ENCODE measurements around the gene PLD2.

The PLD2 gene

DNA sequence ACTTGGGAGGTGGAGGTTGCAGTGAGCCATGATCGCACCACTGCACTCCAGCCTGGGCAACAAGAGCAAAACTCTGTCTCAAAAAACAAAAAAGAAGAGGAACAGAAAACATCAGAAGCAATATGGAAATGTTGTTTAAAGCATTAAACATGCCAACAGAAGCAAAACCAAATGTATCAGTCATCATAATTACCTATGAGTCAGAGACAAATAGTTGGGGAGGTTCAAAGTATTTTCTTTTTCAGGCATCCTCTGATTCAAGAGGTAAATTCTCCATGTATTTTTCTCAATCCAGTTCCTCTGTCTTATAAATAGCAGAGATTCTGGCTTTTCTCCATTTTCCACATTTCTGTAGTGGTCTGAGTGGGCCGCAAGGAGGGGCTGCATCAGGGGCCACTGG, 37.3 kb upstream of the PLD2 start:
- peak; percentile 37 for DNase-seq (ENCODE audit: low read depth)
- TF ChIP-seq, protein P1, sequence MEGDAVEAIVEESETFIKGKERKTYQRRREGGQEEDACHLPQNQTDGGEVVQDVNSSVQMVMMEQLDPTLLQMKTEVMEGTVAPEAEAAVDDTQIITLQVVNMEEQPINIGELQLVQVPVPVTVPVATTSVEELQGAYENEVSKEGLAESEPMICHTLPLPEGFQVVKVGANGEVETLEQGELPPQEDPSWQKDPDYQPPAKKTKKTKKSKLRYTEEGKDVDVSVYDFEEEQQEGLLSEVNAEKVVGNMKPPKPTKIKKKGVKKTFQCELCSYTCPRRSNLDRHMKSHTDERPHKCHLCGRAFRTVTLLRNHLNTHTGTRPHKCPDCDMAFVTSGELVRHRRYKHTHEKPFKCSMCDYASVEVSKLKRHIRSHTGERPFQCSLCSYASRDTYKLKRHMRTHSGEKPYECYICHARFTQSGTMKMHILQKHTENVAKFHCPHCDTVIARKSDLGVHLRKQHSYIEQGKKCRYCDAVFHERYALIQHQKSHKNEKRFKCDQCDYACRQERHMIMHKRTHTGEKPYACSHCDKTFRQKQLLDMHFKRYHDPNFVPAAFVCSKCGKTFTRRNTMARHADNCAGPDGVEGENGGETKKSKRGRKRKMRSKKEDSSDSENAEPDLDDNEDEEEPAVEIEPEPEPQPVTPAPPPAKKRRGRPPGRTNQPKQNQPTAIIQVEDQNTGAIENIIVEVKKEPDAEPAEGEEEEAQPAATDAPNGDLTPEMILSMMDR (conservative IDR thresholded peaks at IDR 0.05; ENCODE audit: control insufficient read depth, insufficient read depth, low read depth, low read length): no peak
- H3K4me3 ChIP-seq (ENCODE audit: control insufficient read depth, low read depth, low read length): no peak overlapping the region

DNA sequence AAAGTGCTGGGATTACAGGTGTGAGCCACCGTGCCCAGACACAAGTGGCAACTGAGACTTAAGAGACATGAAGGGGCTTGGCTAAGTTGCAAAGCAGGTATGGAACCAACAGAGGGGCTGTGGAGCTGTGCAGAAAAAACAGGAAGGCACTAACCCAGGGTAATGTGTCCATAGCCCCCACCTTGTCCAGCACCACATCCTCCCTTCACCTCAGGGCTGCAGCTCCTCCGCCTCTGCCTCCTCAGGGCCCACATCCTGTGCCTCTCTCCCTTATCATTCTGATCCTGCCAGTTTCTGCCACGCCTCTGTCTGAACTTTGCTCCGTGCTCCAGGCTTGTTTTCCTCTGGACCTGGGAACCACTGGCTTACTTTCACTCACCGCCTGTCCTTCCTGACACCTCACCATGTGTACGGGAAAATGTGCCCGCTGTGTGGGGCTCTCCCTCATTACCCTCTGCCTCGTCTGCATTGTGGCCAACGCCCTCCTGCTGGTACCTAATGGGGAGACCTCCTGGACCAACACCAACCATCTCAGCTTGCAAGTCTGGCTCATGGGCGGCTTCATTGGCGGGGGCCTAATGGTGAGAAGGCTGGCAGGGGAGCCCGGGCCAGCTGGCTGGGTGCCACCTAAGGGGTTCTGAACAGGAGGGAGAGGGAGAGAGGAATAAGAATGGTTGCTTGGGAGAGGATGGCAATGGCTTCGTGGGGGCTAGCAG, 35.3 kb upstream of the PLD2 start, which contains the start of gene TM4SF5:
Gene TM4SF5 (plus strand): TSS at position 368 of the 716 bp plus-strand sequence. CDS start 37 bp downstream, at position 405.
- H3K4me3 ChIP-seq (ENCODE audit: control insufficient read depth, low read depth, low read length): no peak within 1 kb of the TSS
- no peak for DNase-seq (ENCODE audit: low read depth)
- TF ChIP-seq, protein P1 (conservative IDR thresholded peaks at IDR 0.05; ENCODE audit: control insufficient read depth, insufficient read depth, low read depth, low read length): no peak

DNA sequence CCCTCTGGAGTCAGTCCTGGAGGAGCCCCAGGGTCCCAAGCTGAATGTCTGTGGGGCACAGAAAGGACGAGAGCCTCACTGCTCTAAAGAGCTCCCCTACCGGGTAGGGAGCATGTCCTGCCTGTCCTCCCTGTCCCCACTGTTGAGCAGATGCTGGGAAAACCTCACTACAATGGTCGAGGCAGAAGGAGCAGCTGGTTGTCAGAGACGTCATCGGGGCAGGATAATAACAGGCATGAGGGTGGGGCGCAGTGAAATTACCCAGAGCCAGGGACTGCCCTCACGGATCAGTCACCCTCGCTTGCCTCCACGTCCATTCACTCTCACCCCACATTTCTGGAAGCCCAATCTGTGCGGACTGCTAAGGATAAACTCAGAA, 34.7 kb upstream of the PLD2 start:
- H3K4me3 ChIP-seq (ENCODE audit: control insufficient read depth, low read depth, low read length): no peak overlapping the region
- DNase-seq (ENCODE audit: low read depth): no peak
- TF ChIP-seq, protein P1 (conservative IDR thresholded peaks at IDR 0.05; ENCODE audit: control insufficient read depth, insufficient read depth, low read depth, low read length): no peak

DNA sequence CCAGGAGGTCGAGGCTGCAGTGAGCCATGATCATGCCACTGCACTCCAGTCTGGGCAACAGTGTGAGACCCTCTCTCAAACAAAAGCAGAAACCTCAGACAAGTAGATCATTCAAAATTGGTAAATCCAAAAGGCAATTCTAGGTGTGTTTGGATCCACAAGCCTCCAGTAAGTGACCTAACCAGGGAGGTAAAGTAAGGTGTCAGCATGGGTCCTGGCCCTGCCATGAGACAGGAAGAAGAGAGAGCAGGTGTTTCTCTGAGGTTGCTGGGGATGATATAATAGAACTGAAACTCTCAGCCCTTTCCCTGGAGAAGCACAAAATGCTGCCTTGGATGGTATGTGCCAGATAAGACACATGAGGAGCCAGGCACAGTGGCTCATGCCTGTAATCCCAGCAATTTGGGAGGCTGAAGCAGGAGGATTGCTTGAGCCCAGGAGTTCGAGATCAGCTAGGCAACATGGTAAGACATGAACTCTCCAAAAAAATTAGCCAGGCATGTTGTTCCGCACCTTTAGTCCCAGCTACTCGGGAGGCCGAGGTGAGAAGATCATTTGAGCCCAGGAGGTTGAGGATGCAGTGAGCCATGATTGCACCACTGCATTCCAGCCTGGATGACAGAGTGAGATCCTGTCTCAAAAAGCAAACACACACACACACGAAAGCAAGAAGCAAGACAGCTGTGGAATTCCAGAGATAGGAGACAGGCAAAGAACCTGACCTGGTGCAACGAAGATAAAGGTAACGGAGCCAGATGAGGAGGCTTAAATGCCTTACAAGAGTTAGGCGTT, 28.8 kb upstream of the PLD2 start:
- TF ChIP-seq, protein P1 (conservative IDR thresholded peaks at IDR 0.05; ENCODE audit: control insufficient read depth, insufficient read depth, low read depth, low read length): no peak
- DNase-seq (ENCODE audit: low read depth): no peak
- no peak overlapping the region for H3K4me3 ChIP-seq (ENCODE audit: control insufficient read depth, low read depth, low read length)

DNA sequence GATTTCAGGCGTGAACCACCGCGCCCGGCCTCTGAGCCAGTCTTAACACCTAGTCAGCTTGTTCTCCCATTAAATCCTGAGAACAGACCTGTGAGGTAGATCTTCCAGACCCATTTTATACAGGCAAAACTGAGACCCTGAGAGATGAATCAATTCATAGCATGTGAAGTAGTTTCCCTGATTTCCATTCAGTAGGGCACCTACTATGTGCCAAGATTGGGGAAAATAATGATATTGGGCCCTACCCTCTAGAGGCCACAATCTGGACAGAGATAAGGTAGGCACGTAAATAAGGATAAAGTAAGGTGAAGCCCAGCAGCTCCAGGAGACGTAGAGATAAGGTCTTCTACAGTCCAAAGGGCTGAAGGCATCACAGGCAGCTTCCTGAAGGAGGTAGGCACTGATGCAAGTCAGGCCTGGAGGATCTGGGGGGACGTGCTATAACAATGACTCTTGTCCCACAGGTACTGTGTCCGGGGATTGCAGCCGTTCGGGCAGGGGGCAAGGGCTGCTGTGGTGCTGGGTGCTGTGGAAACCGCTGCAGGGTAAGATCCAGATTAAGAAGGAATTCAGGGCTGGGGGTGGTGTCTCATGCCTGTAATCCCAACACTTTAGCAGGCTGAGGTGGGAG, 26.5 kb upstream of the PLD2 start:
- TF ChIP-seq, protein P1 (conservative IDR thresholded peaks at IDR 0.05; ENCODE audit: control insufficient read depth, insufficient read depth, low read depth, low read length): no peak
- H3K4me3 ChIP-seq (ENCODE audit: control insufficient read depth, low read depth, low read length): no peak overlapping the region
- no peak for DNase-seq (ENCODE audit: low read depth)

DNA sequence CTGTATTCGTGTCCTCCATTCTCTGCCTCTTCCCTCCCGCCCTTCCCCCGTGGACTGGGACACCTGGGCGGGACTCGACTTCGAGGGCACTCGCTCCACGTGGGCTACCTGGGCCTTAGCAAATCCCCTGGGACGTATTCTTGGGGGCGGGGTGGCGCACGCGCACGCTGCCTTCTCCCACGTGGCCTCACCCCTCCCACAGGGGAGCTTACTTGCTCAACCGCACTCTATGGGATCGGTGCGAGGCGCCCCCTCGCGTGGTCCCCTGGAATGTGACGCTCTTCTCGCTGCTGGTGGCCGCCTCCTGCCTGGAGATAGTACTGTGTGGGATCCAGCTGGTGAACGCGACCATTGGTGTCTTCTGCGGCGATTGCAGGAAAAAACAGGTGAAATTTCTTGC, 24.3 kb upstream of the PLD2 start:
- no peak for DNase-seq (ENCODE audit: low read depth)
- TF ChIP-seq, protein P1 (conservative IDR thresholded peaks at IDR 0.05; ENCODE audit: control insufficient read depth, insufficient read depth, low read depth, low read length): no peak
- H3K4me3 ChIP-seq (ENCODE audit: control insufficient read depth, low read depth, low read length): no peak overlapping the region
